ENCODE measurements around the gene NARS2. TPM values are rescaled to one million over a fixed set of nuclear protein-coding genes. Genes with fewer than 3 reads are reported as not detected.

Gene NARS2
- total RNA-seq, 3 donors from 2014 or later (not counting 1 experiment from before 2014, with no cell fraction given) = 6.5 to 9.6 (median 8.8) TPM

GRCh38 chr11:78390809-78391208 is 183.9 kb downstream of the NARS2 start:
- intact Hi-C loops (cut with micrococcal nuclease) = no loop called here
- Histone ChIP-seq H3K27me3 (ENCODE audit: control insufficient read depth, insufficient read depth, low read length) (no peaks in the 10 kb centered on the region), H3K9me3 (ENCODE audit: control insufficient read depth, insufficient read depth, low read length) (no peaks in the 10 kb centered on the region), H3K4me1 (ENCODE audit: control insufficient read depth, insufficient read depth, low read length) (no peaks in the 10 kb centered on the region), H3K27ac (ENCODE audit: low read length) (no peak overlapping the region), H3K36me3 (ENCODE audit: control insufficient read depth, insufficient read depth, low read length) (no peaks in the 10 kb centered on the region), H3K4me3 (ENCODE audit: low read length) (no peak overlapping the region)
- H3K9me3 Mint-ChIP-seq = no peaks in the 10 kb centered on the region
- ATAC-seq (no peak), DNase-seq (no peak)
- no peak for TF ChIP-seq CTCF (IDR thresholded peaks at IDR 0.05)
- no peak overlapping the region for H3K4me3 Mint-ChIP-seq
- no peak overlapping the region for H3K27ac Mint-ChIP-seq
- WGBS (ENCODE audit: insufficient coverage) = 90% methylated on average over 5 of the region's 5 CpGs
- peaks cover 0 to 5% of the 10 kb centered on the region in 2 donors for H3K4me1 Mint-ChIP-seq
- no peaks in the 10 kb centered on the region for H3K27me3 Mint-ChIP-seq (ENCODE audit: low read depth in 2 of 2)
- H3K36me3 Mint-ChIP-seq = no peaks in the 10 kb centered on the region

- no peaks in the 10 kb centered on the region for H3K9me3 ChIP-seq (ENCODE audit: control insufficient read depth, insufficient read depth, low read length)
- Mint-ChIP-seq H3K9me3 (no peaks in the 10 kb centered on the region), H3K27me3 (ENCODE audit: low read depth in 2 of 2) (no peaks in the 10 kb centered on the region)
Observed at GRCh38 chr11:78386215-78386941, 188.3 kb downstream of the NARS2 start.

More at GRCh38 chr11:78386215-78386941, 188.3 kb downstream of the NARS2 start:
- WGBS (ENCODE audit: insufficient coverage) = 100% methylated on average over 2 of the region's 3 CpGs
- intact Hi-C loops (cut with micrococcal nuclease) = no loop called here
- no peaks in the 10 kb centered on the region for H3K36me3 Mint-ChIP-seq
- H3K27me3 ChIP-seq (ENCODE audit: control insufficient read depth, insufficient read depth, low read length) = no peaks in the 10 kb centered on the region
- H3K4me1 Mint-ChIP-seq = no peaks in the 10 kb centered on the region
- no peaks in the 10 kb centered on the region for H3K4me1 ChIP-seq (ENCODE audit: control insufficient read depth, insufficient read depth, low read length)
- H3K27ac Mint-ChIP-seq = no peak overlapping the region
- no peak for TF ChIP-seq CTCF (IDR thresholded peaks at IDR 0.05)
- H3K4me3 Mint-ChIP-seq = no peak overlapping the region
- no peaks in the 10 kb centered on the region for H3K36me3 ChIP-seq (ENCODE audit: control insufficient read depth, insufficient read depth, low read length)
- H3K27ac ChIP-seq (ENCODE audit: low read length) = no peak overlapping the region
- DNase-seq = no peak
- no peak for ATAC-seq
- no peak overlapping the region for H3K4me3 ChIP-seq (ENCODE audit: low read length)

Other genes starting within 250 kb of the NARS2 start
- 10 to 100 TPM in 1 of 3 donors, 1 to 10 TPM in 2; 4.3 to 58.4 (median 8.1) TPM for gene GAB2, start 157.0 kb downstream of the NARS2 start, total RNA-seq

Measured in natural killer cell (primary cell).